GM19025 (cell line): Measurements from ENCODE around the gene CLEC2A.

Experiments used
- ATAC-seq: cut with Tn5 transposase; IDR thresholded peaks from one replicate; pipeline ENCODE4 v1.9.1; 2021; ENCODE audit warnings: mild to moderate bottlenecking, low read depth, moderate library complexity; ENCODE audit not compliant: unreplicated experiment

The CLEC2A gene

GRCh38 chr12:9936591-9936990, 4.4 kb upstream of the CLEC2A start:
- ATAC-seq, result no peak

- no peak for ATAC-seq
These were observed 2.9 kb upstream of the CLEC2A start for GRCh38 chr12:9935026-9935425.

GRCh38 chr12:9933958-9934357, 1.8 kb upstream of the CLEC2A start:
- no peak for ATAC-seq

GRCh38 chr12:9931245-9931644, 925 bp downstream of the CLEC2A start:
- no peak for ATAC-seq

DNA sequence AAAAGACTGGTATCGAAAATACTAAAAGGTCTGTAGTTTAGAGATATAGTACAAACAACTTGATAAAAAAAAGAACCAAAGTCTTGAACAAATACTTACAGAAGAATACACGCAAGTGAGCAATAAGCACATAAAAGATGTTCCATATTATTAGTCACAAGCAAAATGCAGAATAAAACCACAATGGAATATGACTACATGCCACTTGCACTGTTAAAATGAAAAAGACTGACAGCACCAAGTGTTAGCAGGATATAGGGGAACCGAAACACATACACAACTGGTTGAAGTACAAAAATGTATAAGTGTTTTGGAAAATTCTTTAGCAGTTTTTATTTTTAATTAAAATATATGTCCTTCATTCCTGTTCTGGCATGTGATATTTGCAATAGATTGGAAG, 3.6 kb downstream of the CLEC2A start:
- no peak for ATAC-seq

DNA sequence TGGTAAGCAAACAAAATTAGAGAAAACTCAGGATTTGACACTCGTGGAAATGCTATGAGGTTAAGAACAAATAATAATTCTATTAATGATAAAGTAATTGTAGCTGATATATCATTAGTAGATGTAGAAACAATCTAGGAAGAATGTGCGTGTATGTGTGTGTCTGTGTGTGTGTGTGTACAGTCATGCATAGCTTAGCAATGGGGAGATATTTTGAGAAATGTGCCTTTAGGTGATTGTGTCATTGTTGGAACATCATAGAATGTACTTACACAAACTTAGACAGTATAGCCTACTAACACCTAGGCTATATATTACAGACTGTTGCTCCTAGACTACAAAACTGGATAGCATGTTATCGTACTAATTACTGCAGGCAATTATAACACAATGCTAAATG, 5.3 kb downstream of the CLEC2A start:
- ATAC-seq, result no peak

GRCh38 chr12:9925705-9926393, 6.3 kb downstream of the CLEC2A start:
- no peak for ATAC-seq

DNA sequence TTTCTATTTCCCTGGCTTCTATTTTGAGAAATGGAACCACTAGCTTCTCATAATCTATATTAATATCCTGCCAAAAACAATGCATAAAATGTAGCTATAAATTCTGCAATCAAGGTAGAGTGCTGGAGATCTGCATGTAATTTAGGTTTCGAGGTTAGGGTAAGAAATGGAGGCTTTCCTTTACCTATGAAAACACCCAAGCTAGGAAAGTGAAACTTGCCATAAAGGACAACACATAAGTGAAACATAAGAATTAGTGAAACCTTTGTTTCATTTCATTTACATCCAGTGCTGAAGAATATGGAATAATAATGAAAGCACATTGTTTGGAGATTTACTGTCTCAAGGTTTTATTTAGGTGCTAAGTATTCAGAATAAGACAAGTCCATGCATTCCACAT, 9.7 kb downstream of the CLEC2A start:
- no peak for ATAC-seq

GRCh38 chr12:9920451-9920850, 11.7 kb downstream of the CLEC2A start:
- ATAC-seq, result no peak

GRCh38 chr12:9919443-9919842, 12.7 kb downstream of the CLEC2A start:
- ATAC-seq, result no peak

DNA sequence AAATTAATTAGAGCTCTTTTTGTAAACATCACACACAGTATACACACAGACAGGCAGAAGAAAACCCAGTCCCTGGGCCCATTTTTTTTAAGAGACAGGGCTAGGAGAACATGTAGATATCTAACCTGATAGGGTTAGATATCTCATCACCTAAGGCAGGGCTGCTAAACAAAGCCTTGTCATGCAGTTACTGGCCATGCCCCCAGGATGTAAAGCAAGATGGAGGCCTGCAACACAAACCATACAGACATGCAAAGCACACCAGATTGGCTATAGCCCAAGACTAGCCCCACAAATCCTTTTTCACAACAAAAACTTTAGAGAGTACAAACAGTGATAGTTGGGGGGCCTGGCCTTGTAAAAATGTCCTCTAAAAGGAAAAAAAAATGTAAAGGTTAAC, 20.5 kb downstream of the CLEC2A start:
- no peak for ATAC-seq

DNA sequence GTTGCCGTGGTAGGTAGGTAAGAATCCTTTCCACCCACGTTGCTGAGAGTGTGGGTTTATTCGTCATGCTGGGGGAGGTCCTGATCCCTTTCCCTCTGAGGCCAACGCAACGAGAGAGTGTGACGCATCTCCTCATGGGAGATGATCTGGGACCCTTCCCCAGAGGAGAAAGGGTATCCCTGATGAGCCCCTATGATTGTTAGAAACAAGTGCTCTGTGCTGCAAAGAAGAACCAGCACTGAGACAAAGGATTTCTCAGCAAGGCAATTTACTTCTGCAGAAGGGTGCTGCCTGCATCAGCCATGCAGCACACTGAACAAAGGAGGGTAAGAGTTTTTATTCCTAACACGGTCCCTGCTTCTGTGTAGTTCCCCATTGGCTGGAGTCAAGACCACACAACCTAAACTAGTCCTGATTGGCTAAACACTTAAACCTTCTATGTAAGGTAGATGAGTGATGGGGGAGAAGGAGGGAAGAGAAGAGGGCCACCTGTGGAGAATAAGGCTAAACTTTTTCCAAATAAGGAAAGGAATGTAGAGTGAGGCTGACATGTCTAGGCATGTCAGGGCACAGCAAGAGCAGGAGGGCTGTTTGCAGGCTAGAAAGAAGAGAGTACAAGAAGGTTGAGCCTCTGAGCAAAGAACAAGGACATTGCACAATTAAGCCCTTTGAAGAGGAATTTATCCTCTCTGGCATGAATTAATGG, 21.3 kb downstream of the CLEC2A start:
- ATAC-seq, result no peak

- no peak for ATAC-seq
These were observed 22.4 kb downstream of the CLEC2A start for GRCh38 chr12:9909724-9910123.

- no peak for ATAC-seq
These were observed 23.8 kb downstream of the CLEC2A start for GRCh38 chr12:9908350-9908749.

GRCh38 chr12:9907769-9908168, 24.4 kb downstream of the CLEC2A start:
- no peak for ATAC-seq

DNA sequence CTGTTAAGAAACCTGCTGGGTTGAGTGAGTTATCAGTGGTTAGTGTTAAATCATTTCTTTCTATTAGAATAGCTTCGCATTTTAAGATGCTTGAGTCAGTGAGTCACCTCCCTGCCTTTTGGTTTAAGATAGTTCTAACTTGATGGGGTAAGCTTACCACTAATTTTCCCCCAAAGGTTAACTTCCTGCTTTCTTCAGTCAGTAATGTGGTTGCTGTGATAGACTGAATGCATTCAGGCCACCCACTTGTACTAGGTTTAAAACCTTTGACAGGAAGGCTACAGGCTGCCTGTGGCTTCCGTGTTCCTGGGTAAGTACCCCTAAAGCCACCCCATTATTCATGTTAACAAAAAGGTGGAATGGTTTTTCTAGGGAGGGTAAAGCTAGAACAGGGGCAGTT, 25.3 kb downstream of the CLEC2A start:
- ATAC-seq, result no peak

- no peak for ATAC-seq
These were observed 29.5 kb downstream of the CLEC2A start for GRCh38 chr12:9902539-9903228.

DNA sequence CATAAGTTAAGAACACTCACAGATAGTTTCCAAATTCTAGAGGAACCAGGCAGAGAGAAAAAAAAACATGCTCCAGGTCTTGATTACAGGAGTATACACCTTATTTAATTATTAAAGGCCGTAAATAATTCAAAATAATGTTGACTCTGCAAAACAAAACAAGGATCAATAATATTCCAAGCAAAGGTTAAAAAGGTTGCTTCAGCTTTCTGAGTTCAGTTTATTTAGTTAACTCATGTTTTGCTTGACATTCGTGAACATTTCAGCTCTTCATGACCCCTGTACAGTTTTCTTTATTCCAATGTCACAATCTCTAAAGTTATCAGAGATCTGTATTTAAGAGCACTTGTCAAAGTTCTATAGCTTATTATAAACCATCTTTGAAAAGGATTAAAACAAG, 31.2 kb downstream of the CLEC2A start:
- ATAC-seq, result no peak

- ATAC-seq, result no peak
These were observed 33.0 kb downstream of the CLEC2A start for GRCh38 chr12:9899209-9899608.

- no peak for ATAC-seq
These were observed 34.6 kb downstream of the CLEC2A start for GRCh38 chr12:9897535-9897934.

DNA sequence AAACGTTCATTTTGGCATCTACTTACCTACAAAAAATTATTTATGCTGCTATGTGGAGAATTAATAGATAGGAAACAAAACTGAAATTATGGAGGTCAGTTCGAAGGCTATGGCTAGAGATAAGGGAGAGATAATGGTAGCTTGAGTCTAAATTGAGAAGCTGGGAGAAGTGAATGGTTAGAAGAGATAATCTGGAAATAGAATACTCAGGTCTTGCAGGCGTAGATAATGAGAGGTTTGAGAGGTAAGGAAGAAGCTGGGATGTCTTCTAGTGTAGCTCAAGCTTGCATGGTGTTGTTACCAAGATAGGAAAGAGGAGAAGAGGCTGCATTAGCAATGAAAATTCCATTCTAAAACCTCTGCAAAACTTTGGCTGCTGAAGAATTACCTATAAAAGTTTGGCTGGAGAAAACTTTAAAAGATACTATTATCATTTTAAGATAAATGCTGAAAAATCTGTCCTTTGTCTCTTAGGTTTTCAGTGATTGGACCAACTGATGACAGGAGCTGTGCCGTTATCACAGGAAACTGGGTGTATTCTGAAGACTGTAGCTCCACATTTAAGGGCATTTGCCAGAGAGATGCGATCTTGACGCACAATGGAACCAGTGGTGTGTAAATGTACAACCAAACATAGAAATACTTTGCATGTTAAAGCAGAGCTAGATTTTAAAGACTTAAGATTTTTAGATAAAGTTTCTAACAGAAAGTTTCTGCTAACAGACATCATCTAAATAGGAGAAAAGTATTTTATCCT, 36.8 kb downstream of the CLEC2A start:
- no peak for ATAC-seq
